ENCODE results near the gene SLN.

SLN gene

DNA sequence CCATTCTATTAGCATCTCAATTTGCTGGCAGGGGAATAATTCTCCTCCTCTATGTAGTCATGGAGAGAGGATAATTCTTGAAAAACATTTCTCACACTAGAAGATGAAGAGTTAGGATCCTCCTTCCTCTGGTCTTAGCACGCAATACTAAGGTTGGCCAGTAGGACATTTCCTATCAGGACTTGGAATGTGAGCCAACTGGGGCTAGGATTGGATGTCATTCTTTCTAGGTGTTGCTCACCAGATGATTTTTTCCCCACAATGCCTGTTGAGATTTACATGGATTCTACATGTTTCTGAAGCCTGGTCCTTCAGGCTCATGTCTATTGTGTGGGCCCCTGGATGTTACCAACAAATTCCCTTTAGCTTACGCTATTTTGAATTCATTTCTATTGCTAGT, 28.0 kb downstream of the SLN start:
- DNase-seq (ENCODE audit: low read depth, low spot score) = no peak

DNA sequence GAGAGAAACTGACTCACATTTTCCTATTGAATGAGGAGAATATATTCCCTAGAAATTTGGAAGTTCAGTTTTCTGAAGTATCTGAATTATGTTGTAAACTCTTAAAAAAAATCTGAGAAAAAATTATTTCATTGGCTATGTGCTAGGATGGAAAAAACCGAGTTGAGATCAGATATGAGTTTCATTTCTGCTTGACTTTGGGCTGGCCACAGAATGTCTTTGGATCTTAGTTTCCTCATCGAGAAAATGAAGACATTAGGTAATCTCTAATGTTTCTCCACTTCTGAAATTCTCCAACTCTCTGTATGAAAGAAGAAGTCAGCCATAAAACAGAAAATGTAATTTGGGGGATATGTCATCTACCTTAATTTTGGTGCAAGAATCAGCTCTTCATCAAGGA, 28.8 kb downstream of the SLN start:
- no peak for DNase-seq (ENCODE audit: low read depth, low spot score)

DNA sequence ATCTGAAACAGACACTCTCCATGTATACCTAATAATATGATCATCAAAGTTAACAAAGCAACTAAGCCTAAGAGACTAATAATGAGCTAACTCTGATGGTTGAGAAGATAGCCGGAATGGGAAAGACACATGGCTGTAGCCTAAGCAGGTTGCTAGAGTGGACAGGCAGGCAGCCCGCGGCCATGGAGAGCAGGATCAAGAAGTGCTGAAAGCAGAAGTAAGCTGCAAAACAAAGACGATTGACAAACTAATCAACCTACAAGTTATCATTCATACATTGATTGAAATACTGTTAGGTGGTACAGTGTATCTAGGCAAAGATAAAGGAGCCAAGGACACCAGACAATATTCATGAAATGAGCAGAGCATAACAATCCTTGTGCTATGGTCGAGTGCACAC, 29.3 kb downstream of the SLN start:
- DNase-seq (ENCODE audit: low read depth, low spot score) = no peak

DNA sequence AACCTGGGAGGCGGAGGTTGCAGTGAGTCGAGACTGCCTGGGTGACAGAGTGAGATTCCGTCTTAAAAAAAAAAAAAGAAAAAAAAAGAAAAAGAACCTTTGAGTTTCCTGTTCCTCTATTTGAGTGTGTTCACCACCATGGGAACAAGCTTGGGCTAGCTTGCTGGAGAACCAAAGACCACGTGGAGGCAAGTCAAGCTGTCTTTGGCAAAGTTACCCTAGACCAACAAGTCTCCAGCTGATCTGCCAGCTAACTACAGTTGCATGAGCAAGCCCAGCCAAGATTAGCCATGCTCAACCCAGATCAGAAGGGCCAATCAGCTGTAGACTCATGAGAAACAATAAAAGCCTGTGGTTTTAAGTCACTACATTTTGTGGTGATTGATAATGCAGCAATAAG, 29.7 kb downstream of the SLN start:
- DNase-seq (ENCODE audit: low read depth, low spot score) = no peak

DNA sequence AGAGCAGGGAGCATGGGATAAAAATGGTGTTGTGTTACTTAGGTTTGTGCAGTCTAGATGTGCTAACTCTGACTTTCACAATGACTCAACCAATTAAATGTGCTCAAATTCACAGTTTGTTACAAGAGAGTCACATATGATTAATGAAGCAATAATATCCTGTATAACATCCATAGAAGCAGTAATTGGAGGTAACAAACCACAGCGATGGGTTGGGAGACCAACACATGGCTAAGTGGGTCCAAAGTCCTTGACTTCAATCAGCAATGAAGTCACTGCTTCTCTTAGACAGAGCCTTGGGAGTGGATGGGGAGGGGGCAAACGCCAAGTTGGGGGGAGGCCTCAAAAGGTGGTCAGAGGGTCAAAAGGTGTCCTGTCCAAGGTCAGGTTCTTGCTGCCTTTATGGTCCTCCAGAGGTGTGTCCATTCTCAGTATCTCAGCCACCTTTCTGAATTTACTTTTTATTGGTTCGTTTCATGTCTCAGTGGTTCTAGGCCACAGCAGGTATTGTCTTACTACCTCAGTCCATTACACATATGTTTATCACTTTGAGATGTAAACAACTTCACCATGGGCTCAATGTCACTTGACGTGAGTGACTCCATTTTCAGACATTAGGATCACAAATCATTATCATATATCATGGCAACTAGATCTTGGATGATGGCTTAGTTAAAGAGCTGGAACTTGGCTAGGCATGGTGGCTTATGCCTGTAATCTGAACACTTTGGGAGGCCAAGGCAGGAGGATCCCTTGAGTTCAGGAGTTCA, 32.4 kb downstream of the SLN start:
- DNase-seq (ENCODE audit: low read depth, low spot score) = no peak

DNA sequence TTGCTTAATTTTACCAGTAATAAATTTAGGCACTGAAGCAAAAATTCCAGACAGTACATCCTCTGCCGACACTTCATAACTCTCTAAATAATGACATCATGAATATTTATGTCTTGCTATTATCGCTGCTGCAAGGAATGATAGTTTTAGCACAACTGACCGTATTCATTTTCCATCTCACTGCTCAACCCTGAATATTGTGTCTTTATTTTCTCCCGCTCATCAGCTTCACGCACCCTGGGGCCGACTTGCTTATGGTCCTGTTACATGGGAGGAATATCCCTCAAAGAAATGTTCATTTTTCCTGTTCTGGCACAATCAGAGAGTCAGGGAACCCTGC, 33.3 kb downstream of the SLN start:
- DNase-seq (ENCODE audit: low read depth, low spot score) = no peak

DNA sequence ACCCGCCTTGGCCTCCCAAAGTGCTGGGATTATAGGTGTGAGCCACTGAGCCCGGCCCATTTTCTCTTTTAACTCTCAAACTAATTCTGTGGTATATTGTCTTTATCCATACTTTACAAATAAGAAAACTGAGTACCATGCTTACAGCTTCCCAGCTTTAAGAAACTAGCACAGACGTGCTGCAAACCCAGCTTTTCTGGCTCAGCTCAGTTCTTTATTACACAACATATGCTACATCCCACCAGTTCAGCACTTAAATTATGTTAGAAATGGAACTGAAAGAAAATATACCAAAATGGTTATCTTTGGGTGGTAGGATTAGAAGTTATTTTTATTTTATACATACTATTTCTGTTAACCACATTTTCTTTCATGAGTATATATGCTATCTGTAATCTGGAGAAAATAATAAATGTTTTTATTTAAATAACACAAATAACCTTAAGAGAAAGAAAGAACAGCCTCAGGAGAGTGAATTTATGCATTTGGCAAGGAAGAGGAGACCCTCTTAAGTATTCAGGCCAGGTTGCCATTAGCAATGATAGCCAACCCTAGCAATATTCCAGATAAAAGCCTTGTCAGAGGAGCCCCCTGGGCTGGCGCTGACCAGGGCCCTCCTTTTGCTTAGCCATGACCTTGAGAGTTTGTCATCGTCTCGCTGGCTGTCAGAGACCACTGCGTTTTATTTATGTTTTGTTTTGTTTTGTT, 33.8 kb downstream of the SLN start:
- no peak for DNase-seq (ENCODE audit: low read depth, low spot score)

DNA sequence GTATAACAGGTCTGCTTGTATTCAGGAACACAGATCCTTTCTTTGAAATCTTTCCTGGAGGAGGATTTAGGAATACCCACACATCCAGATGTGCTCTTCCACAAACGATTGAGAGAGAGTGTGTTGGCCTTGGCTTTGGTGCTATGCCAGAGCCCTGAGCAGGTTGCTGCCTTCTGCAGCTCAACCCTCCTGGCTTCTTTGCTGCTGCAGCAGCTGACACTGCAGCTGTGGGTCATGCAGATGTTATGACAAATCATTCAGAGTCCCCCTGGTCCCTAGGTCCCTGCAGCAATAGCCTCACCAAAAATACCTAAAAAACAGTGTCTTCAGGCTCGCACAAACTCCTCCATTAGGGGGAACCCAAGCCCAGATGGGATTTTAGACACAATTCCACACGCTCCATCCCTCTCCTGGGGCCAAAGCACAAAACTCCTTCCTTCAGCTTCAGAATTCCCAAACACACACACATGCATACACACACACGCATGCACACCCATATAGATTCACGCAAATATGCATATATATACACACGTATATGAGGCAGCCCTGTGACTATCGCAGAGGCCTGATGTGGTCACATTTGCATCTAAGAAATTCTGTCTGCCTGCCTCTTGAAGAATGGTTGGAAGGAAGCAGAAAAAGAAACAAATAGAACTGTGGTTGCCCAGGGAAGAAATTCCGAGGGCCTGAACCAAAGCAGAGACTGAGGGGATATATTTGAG, 35.4 kb downstream of the SLN start:
- DNase-seq (ENCODE audit: low read depth, low spot score) = no peak

DNA sequence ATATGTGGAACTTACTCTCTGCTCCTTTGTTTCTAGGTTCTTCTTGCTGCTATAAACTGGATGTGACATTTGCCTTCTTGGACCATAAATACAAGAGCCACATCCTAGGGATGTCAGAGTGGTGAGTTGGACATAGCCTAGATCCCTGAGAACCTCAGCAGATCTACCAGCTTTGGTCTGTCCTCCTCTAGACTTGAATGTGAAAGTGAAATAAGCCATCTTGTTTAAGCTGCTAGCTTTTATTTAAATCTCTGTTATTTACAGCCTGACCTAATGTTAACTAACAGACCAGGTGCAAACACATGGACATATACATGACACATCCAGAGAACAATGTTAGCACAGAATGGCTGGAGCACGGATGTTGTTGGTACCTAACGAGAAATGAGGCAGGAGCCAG, 36.0 kb downstream of the SLN start:
- DNase-seq (ENCODE audit: low read depth, low spot score) = no peak

DNA sequence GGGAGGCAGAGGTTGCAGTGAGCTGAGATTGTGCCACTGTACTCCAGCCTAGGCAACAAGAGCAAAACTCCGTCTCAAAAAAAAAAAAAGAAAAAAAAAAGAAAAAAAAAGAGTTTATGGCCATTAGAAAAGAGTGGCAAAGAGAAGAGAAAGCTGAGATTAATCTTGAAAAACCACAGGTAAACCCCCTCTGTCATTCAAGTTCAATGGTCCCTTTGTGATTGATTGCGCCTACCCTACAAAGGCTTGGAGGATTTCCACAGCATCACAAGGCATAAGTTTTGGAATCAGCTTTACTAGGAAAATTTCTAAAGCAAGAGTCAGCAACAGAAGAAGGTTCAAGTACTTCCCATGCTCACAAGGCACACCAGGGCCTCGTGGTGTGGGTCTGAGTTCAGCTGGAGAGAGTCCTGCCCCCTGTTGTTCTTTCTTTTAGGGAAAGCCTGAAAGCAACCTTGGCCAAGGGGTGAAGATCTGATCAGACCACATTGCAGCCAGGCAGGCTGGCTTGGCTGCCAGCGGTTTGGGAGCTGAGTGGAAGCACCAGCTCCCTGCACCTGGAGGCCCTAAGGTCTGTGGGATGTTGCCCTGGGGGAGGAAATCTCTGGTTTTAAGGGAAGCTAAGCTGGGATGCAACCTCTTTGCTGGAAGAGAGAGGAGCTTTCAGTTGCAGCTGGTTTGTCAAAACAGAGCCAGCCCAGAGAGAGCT, 41.8 kb downstream of the SLN start:
- no peak for DNase-seq (ENCODE audit: low read depth, low spot score)

DNA sequence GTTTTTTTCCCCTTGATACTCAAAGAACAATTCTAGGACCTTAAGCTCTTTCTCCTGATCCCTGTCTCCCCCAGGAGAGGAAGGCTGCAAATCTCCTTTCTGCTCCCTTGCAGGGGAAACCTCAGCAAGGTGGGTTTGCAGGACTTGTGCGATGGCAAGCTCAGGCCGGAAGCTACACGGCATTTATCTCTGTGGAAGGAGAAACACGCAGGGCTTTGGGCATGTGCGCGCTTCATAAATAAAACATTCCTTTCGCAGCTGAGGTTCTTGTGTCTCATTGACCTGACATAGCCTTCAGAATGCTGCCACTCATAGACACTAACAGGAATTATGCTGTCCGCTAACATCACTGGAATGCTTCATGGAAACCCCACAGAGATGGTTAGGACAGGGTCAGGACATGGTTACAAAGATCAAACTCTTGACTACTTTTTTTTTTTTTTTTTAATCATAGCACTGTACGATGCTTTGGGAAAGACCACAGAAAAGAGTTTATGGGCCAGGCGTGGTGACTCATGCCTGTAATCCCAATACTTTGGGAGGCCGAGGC, 42.6 kb downstream of the SLN start:
- DNase-seq (ENCODE audit: low read depth, low spot score) = no peak

DNA sequence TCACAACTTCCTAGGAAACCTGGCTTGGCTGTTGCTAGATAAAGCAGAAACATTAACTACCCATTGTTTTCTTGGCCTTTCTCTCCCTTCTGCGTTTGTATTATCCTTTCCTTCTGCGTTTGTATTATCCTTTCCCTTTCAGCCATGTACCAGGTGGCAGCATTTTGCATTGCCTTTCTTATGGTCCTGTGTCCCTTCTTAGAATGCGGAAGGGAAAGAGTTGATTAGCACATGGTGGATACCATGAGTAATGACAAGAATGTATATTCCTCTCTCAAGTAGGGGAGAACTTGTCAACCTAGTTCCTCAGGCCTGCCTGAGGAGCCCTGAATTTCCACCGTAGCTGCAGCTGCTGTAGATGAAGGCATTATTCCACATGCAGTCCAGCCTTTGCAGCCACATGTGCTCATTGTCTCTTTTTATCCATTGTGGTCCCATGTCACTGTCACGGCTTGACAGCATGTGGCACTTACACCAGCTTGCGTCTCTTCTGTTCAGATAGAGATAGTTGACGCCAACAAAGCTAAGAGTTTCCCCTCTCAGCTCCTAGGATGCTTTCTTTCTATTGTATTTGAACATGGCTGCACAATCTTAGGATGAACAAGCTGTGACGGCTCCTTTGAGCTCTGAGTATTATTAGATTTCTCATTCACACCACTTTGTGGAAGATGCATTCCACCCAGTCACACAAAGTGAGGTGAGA, 44.8 kb downstream of the SLN start:
- no peak for DNase-seq (ENCODE audit: low read depth, low spot score)

DNA sequence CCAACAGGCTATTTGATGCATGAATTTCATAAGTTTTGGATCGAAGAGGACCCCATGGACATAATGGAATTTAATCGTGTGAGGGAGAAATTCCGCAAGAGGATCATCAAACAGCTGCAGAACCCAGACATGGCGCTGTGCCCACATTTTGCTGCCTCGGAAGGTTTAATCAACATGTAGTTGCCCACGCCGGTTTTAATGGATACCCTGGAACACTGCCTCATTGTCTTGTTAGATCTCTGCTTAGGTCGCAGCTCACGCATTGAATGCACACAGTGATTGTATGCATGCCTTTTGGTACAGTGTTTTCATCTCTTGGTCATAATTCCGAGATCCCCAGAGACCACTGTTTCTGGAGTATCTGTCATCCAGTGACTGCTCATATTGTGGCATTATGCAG, 46.8 kb downstream of the SLN start:
- peak; percentile 64 for DNase-seq (ENCODE audit: low read depth, low spot score)

DNA sequence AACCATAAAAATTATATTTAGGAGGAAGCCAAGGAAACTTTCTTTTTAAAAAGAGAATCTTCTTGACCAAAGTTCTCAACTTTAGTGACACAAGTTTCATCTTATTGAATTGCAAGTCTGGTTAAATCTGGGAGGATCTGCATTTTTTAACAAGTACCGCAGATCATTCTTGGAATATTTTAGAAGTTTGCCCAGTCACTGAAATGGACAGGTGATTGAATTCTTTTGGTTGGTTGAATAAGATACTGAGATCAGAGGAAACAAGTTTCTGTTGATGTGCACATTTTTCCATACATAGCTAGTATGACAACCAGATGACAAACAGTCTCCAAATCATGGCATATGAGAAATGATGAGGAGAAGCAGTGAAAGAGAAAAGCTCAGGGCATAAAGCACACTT, 50.2 kb downstream of the SLN start:
- DNase-seq (ENCODE audit: low read depth, low spot score) = no peak

DNA sequence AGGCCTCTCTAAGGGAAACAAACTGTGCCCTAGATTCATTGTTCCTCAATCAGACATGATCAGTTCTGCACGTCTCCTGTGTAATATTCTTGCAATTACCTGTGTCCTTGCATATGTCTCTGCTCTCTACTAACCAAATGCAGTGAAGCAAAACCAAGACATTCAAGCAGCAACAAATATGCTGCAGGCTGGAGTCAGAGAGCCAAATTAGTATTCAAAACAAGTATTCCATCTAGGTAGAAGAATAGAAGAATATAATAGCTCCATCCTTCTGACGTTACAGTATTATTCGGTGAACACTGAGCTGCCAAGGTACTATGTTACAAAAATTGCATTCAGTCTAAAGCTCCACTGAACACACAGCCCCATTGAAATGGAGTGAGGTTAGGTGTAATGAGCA, 51.8 kb downstream of the SLN start:
- DNase-seq (ENCODE audit: low read depth, low spot score) = no peak

DNA sequence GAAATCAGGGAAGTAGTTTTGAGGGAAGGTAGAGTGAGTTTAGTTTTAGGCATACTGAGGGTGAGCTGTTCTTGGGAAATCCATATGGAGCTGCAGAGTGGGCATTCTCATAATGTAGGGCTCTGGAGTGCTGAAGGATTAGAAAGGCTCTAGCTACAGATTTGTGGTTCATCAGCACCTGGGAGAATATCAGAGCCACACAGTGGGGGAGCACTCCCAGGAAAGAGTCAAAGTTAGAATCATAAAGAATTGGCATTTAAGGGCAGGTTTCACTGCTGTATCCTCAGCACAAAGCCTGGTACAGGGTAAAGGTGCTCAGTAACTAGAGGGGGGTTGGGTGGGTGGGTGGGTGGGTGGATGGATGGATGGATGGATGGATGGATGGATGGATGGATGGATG, 52.5 kb downstream of the SLN start:
- no peak for DNase-seq (ENCODE audit: low read depth, low spot score)

Data from astrocyte of the hippocampus (primary cell).